ENCODE measurements around the gene NCOA7. TPM values are rescaled to one million over a fixed set of nuclear protein-coding genes. Genes with fewer than 3 reads are reported as not detected.

Gene NCOA7
- total RNA-seq, 1 experiment from 2014 or later = 13.8 TPM

- Histone ChIP-seq H3K4me2 (ENCODE audit: low read length) (no peak overlapping the region), H3K4me1 (ENCODE audit: control insufficient read depth in 1 of 2, insufficient read depth in 2 of 2, low read length in 2 of 2) (no peaks in the 10 kb centered on the region), H3K27me3 (ENCODE audit: insufficient read depth, low read length) (no peaks in the 10 kb centered on the region), H3K9me3 (ENCODE audit: control insufficient read depth in 1 of 2, insufficient read depth in 1 of 2, low read depth in 1 of 2, low read length in 2 of 2) (no peaks in the 10 kb centered on the region), H2AFZ (ENCODE audit: low read depth, low read length, poor library complexity, severe bottlenecking) (no peak overlapping the region), H3K9me2 (ENCODE audit: insufficient read depth) (no peaks in the 10 kb centered on the region), H3K9ac (ENCODE audit: low read length) (no peak overlapping the region), H3K27ac (ENCODE audit: low read depth, low read length) (no peak overlapping the region), H3K4me3 (replicated peaks in 1 of 2; ENCODE audit: low read depth in 1 of 2, low read length in 2 of 2) (no peak overlapping the region), H3K36me3 (ENCODE audit: control insufficient read depth in 1 of 2, insufficient read depth in 2 of 2, low read length in 2 of 2) (no peaks in the 10 kb centered on the region), H4K20me1 (ENCODE audit: insufficient read depth) (no peaks in the 10 kb centered on the region), H3K79me2 (ENCODE audit: insufficient read depth, low read length) (no peaks in the 10 kb centered on the region)
- intact Hi-C loops (cut with micrococcal nuclease) = no loop called here
- ChIA-PET RAD21 (ENCODE audit: low non-redundant PET in 1 of 2, low total read pairs in 2 of 2, uncharacterized antibody in 2 of 2, unreplicated experiment in 2 of 2) (no interaction called here), POLR2A (no interaction called here), CTCF (no interaction called here)
- no peak for DNase-seq (ENCODE audit: low read depth, low spot score)
- BruUV-seq (replicated peaks) = no TSS peak
- no peak for TF ChIP-seq POLR2AphosphoS5 (IDR thresholded peaks at IDR 0.05; ENCODE audit: low read depth, low read length)
- TF ChIP-seq, protein P1, sequence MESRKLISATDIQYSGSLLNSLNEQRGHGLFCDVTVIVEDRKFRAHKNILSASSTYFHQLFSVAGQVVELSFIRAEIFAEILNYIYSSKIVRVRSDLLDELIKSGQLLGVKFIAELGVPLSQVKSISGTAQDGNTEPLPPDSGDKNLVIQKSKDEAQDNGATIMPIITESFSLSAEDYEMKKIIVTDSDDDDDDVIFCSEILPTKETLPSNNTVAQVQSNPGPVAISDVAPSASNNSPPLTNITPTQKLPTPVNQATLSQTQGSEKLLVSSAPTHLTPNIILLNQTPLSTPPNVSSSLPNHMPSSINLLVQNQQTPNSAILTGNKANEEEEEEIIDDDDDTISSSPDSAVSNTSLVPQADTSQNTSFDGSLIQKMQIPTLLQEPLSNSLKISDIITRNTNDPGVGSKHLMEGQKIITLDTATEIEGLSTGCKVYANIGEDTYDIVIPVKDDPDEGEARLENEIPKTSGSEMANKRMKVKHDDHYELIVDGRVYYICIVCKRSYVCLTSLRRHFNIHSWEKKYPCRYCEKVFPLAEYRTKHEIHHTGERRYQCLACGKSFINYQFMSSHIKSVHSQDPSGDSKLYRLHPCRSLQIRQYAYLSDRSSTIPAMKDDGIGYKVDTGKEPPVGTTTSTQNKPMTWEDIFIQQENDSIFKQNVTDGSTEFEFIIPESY (IDR thresholded peaks at IDR 0.05; ENCODE audit: extremely low read depth, insufficient replicate concordance, low read length) = no peak
- TF ChIP-seq, protein P2, sequence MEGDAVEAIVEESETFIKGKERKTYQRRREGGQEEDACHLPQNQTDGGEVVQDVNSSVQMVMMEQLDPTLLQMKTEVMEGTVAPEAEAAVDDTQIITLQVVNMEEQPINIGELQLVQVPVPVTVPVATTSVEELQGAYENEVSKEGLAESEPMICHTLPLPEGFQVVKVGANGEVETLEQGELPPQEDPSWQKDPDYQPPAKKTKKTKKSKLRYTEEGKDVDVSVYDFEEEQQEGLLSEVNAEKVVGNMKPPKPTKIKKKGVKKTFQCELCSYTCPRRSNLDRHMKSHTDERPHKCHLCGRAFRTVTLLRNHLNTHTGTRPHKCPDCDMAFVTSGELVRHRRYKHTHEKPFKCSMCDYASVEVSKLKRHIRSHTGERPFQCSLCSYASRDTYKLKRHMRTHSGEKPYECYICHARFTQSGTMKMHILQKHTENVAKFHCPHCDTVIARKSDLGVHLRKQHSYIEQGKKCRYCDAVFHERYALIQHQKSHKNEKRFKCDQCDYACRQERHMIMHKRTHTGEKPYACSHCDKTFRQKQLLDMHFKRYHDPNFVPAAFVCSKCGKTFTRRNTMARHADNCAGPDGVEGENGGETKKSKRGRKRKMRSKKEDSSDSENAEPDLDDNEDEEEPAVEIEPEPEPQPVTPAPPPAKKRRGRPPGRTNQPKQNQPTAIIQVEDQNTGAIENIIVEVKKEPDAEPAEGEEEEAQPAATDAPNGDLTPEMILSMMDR (IDR thresholded peaks at IDR 0.05 in 2 of 3, conservative IDR thresholded peaks at IDR 0.05 in 1 of 3; ENCODE audit: borderline replicate concordance in 1 of 3, insufficient read depth in 1 of 3, low read depth in 2 of 3, low read length in 2 of 3) = no peak
- TF ChIP-seq ELF1 (IDR thresholded peaks at IDR 0.05; ENCODE audit: borderline replicate concordance, low read depth) = no peak
- no peak for TF ChIP-seq ZFX (IDR thresholded peaks at IDR 0.05)
- no peak for TF ChIP-seq POLR2A (IDR thresholded peaks at IDR 0.05; ENCODE audit: borderline replicate concordance, extremely low read depth, insufficient read depth, insufficient read length)
- TF ChIP-seq CBX3 (IDR thresholded peaks at IDR 0.05; ENCODE audit: low read depth) = no peak
- no peak for TF ChIP-seq EZH2phosphoT487 (IDR thresholded peaks at IDR 0.05; ENCODE audit: borderline replicate concordance)
- TF ChIP-seq SIN3A (IDR thresholded peaks at IDR 0.05; ENCODE audit: low read depth) = no peak
- TF ChIP-seq SRF (IDR thresholded peaks at IDR 0.05; ENCODE audit: low read depth) = no peak
- no peak for TF ChIP-seq YY1 (IDR thresholded peaks at IDR 0.05; ENCODE audit: extremely low read depth, insufficient replicate concordance, low read depth, low read length)
- TF ChIP-seq TCF7L2 (IDR thresholded peaks at IDR 0.05; ENCODE audit: borderline replicate concordance, extremely low read depth, insufficient read depth, insufficient read length) = no peak
- TF ChIP-seq JUND (IDR thresholded peaks at IDR 0.05) = no peak
- TF ChIP-seq, protein P3, sequence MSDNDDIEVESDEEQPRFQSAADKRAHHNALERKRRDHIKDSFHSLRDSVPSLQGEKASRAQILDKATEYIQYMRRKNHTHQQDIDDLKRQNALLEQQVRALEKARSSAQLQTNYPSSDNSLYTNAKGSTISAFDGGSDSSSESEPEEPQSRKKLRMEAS (IDR thresholded peaks at IDR 0.05) = no peak
- TF ChIP-seq, protein P4, sequence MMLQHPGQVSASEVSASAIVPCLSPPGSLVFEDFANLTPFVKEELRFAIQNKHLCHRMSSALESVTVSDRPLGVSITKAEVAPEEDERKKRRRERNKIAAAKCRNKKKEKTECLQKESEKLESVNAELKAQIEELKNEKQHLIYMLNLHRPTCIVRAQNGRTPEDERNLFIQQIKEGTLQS (IDR thresholded peaks at IDR 0.05) = no peak
- ATAC-seq = no peak
Observed at GRCh38 chr6:125853168-125853567, 62.4 kb downstream of the NCOA7 start.
